IgD-negative memory B cell (primary cell): ENCODE measurements around the gene CDC6. TPM values are rescaled to one million over a fixed set of nuclear protein-coding genes. Genes with fewer than 3 reads are reported as not detected.

Experiments used
- H3K27ac Mint-ChIP-seq, 3 donors: one replicate each; pipeline ENCODE4 v1.8.0; 2020 to 2022; ENCODE audit warnings: mild to moderate bottlenecking in 3 of 3, mixed read lengths in 3 of 3, moderate library complexity in 1 of 3
- H3K27me3 Mint-ChIP-seq: one replicate; pipeline ENCODE4 v1.8.0; 2021; ENCODE audit warnings: mixed read lengths
- H3K36me3 Mint-ChIP-seq: one replicate; pipeline ENCODE4 v1.8.0; 2020; ENCODE audit warnings: mild to moderate bottlenecking, mixed read lengths
- H3K4me1 Mint-ChIP-seq, 3 donors: one replicate each; pipeline ENCODE4 v1.8.0; 2020 to 2022; ENCODE audit warnings: mixed read lengths in 3 of 3, mild to moderate bottlenecking in 1 of 3
- H3K4me3 Mint-ChIP-seq, 4 donors: one replicate each; pipeline ENCODE4 v1.8.0; 2020 to 2022; ENCODE audit warnings: mild to moderate bottlenecking in 4 of 4, mixed read lengths in 4 of 4, moderate library complexity in 3 of 4
- H3K9me3 Mint-ChIP-seq, 3 donors: one replicate each; pipeline ENCODE4 v1.8.0; 2020 to 2021; ENCODE audit warnings: mixed read lengths in 3 of 3, mild to moderate bottlenecking in 1 of 3
- polyA plus RNA-seq: library from polyadenylated mRNA; unstranded; fragments of 300-500 nt; fragmentation: Illumina TruSeq; gene quantifications from one replicate; pipeline ENCODE4 v1.2.3, GENCODE V29; 2021

Gene CDC6
- polyA plus RNA-seq, 1 donor from 2014 or later: 0.93 TPM

DNA sequence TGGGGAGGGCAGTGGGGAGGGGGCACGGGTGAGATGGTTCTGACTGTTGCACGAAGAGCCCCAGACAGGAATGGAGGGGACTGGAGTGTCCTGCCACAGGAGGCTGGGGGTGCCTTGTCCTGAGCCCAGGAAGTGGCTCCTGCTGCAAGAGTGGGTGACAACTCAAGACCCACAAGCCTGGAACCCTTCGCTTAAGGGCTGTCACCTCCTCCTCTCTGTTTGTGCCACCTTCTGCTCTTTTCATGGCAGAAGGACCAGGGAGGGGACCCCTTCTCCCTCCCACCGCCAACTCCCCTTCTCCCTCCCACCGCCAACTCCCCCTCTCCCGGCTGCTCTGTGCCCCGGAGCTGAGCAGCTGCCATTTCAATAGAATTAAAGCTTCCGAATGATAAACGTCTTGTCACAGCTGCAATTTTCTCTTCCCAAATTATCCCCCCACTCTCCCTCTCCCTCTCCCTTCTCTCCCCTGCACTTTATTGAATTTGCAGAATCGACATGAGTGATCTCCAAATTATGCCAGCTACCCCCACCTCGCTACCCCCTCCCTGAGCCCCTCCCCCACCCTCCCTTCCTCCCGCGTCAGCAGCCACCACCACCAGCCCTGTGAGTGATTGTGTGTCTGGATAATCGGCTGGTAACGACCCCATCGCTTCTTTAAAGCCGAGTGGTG, 63.1 kb downstream of the CDC6 start:
- H3K4me3 Mint-ChIP-seq: no peak overlapping the region
- H3K4me1 Mint-ChIP-seq: peaks cover 7 to 33% (median 32%) of the 10 kb centered on the region in 3 donors
- H3K36me3 Mint-ChIP-seq: peaks cover 5% of the 10 kb centered on the region

GRCh38 chr17:40351359-40352236, 63.9 kb downstream of the CDC6 start:
- H3K36me3 Mint-ChIP-seq: peaks cover 5% of the 10 kb centered on the region
- H3K27ac Mint-ChIP-seq: no peak overlapping the region
- H3K9me3 Mint-ChIP-seq: no peaks in the 10 kb centered on the region
- H3K4me1 Mint-ChIP-seq: peaks cover 7 to 29% (median 28%) of the 10 kb centered on the region in 3 donors
- H3K27me3 Mint-ChIP-seq: no peaks in the 10 kb centered on the region
- H3K4me3 Mint-ChIP-seq: no peak overlapping the region

More for the DNA sequence above, 63.1 kb downstream of the CDC6 start:
- Mint-ChIP-seq H3K27ac (peak overlapping the region in 1 of 3 donors; percentile 35), H3K9me3 (no peaks in the 10 kb centered on the region), H3K27me3 (no peaks in the 10 kb centered on the region)

DNA sequence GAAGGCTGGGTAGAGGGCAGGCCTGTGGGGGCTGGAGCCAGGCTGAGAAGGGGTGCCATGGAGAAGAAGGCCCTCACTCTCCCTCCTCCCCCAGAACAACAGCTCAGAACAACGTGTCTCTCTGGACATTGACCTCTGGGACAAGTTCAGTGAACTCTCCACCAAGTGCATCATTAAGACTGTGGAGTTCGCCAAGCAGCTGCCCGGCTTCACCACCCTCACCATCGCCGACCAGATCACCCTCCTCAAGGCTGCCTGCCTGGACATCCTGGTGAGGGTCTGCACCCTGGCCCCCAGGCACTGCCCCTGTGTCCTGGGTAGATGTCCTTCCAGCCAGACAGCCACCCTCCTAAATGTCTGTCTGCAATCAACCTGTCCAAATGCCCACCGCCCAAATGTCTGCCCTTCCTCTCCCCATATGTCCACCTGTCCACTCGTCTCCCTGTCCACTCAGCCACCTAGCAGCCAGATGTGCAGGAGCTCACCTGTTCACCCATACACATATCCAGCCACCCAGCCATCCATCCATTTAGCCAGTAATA, 64.6 kb downstream of the CDC6 start:
- Mint-ChIP-seq H3K9me3 (no peaks in the 10 kb centered on the region), H3K4me3 (no peak overlapping the region), H3K4me1 (peaks cover 7 to 23% (median 22%) of the 10 kb centered on the region in 3 donors), H3K27ac (peak overlapping the region in 1 of 3 donors; percentile 49), H3K27me3 (no peaks in the 10 kb centered on the region), H3K36me3 (peaks cover 6% of the 10 kb centered on the region)

DNA sequence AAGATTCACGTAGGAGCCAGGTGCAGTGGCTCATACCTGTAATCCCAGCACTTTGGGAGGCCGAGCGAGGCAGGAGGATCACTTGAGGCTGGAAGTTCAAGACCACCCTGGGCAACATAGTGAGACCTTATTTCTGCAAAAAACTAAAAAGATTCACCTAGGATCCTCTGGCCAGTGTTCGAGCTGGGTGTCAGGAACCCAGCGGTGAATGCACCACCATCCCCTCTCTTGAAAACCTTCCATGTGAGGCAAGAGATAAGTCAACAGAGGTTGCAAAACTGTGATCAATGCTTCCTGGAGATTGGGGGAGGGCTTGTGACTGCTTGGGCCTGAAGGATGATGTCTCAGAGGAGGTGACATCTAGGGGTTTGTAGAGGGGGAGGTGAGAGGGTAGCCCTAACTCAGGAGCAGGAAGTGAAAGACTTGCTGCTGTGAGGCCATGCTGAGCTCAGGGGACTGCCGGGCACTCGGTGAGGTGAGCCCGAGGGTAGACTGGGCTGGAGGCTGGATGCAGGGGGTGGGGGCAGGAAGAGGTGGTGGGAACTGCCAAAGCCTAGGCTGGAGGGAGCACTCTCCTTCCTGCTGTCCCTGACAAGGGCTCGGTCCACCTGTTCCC, 65.2 kb downstream of the CDC6 start:
- H3K4me3 Mint-ChIP-seq: no peak overlapping the region
- H3K9me3 Mint-ChIP-seq: no peaks in the 10 kb centered on the region
- peaks cover 7 to 19% (median 18%) of the 10 kb centered on the region in 3 donors for H3K4me1 Mint-ChIP-seq
- no peaks in the 10 kb centered on the region for H3K27me3 Mint-ChIP-seq
- peaks cover 6% of the 10 kb centered on the region for H3K36me3 Mint-ChIP-seq
- H3K27ac Mint-ChIP-seq: peak overlapping the region in 1 of 3 donors; percentile 49

Other genes with a start within 250 kb of the CDC6 start
- 51.9 TPM for gene MED24, start 233.5 kb upstream of the CDC6 start, polyA plus RNA-seq
- 4.6 TPM for gene THRA, start 224.9 kb upstream of the CDC6 start, polyA plus RNA-seq
- gene NR1D1, start 187.3 kb upstream of the CDC6 start, polyA plus RNA-seq: 3.6 TPM
- gene MSL1, start 165.9 kb upstream of the CDC6 start, polyA plus RNA-seq: 10.1 TPM
- gene CASC3, start 147.3 kb upstream of the CDC6 start, polyA plus RNA-seq: 49.9 TPM
- 0.69 TPM for gene RAPGEFL1, start 110.4 kb upstream of the CDC6 start, polyA plus RNA-seq
- 11.4 TPM for gene WIPF2, start 68.6 kb upstream of the CDC6 start, polyA plus RNA-seq
- gene RARA, start 21.3 kb downstream of the CDC6 start, polyA plus RNA-seq: 13.7 TPM
- gene GJD3, start 76.9 kb downstream of the CDC6 start, polyA plus RNA-seq: not detected
- gene TOP2A, start 130.0 kb downstream of the CDC6 start, polyA plus RNA-seq: not detected
- 3.0 TPM for gene IGFBP4, start 155.6 kb downstream of the CDC6 start, polyA plus RNA-seq
- not detected for gene TNS4, start 213.7 kb downstream of the CDC6 start, polyA plus RNA-seq